SK-N-SH treated with all-trans-retinoic acid at 6 μM for 48 hours (cell line): ENCODE results near the gene RPL12.

Experiments
- ARNTL ChIP-seq: fragments of 450-650 bp; formaldehyde crosslinking; IDR thresholded peaks from 2 replicates; pipeline ENCODE4 v1.5.0; 2020; ENCODE audit warnings: low read depth, mild to moderate bottlenecking, moderate library complexity, borderline replicate concordance
- CREB5 ChIP-seq: fragments of 250-450 bp; sonication (Bioruptor Pico); IDR thresholded peaks from 2 replicates; pipeline ENCODE4 v1.5.1; 2020; ENCODE audit warnings: low read depth, mild to moderate bottlenecking, moderate library complexity
- ESRRG ChIP-seq: fragments of 250-450 bp; sonication (Bioruptor Pico); IDR thresholded peaks from 2 replicates; pipeline ENCODE4 v1.6.1; 2021; ENCODE audit warnings: mild to moderate bottlenecking
- OSR1 ChIP-seq: fragments of 250-450 bp; sonication (Bioruptor Pico); IDR thresholded peaks from 2 replicates; pipeline ENCODE4 v1.8.0; 2022; ENCODE audit warnings: moderate library complexity, mild to moderate bottlenecking, inconsistent platforms
- RARB ChIP-seq: fragments of 250-450 bp; sonication (Bioruptor Pico); IDR thresholded peaks from 2 replicates; pipeline ENCODE4 v1.8.0; 2021; ENCODE audit warnings: mild to moderate bottlenecking, moderate library complexity
- TOX ChIP-seq: fragments of 250-450 bp; sonication (Bioruptor Pico); IDR thresholded peaks from 2 replicates; pipeline ENCODE4 v1.8.0; 2021; ENCODE audit warnings: mild to moderate bottlenecking, moderate library complexity, borderline replicate concordance
- ZC3H10 ChIP-seq: fragments of 250-450 bp; sonication (Bioruptor Pico); IDR thresholded peaks from 2 replicates; pipeline ENCODE4 v1.5.1; 2021; ENCODE audit warnings: mild to moderate bottlenecking, moderate library complexity
- ZFP30 ChIP-seq: fragments of 450-650 bp; formaldehyde crosslinking; IDR thresholded peaks from 2 replicates; pipeline ENCODE4 v1.5.0; 2022; ENCODE audit warnings: mild to moderate bottlenecking, moderate library complexity

- TF ChIP-seq OSR1 (CRISPR knock-in tag) (no peak), ZC3H10 (no peak), RARB (CRISPR knock-in tag) (no peak), ARNTL (CRISPR knock-in tag) (no peak), TOX (no peak), ESRRG (no peak), CREB5 (CRISPR knock-in tag) (no peak), ZFP30 (CRISPR knock-in tag) (no peak)
Measured at GRCh38 chr9:127450243-127450760, 904 bp downstream of the RPL12 start.
